Cardiac ventricle fibroblast (primary cell): ENCODE measurements around the gene CCNI. TPM values are rescaled to one million over a fixed set of nuclear protein-coding genes. Genes with fewer than 3 reads are reported as not detected.

ENCODE experiments used
- total RNA-seq: library from RNA; depleted of rRNA; stranded (reverse); fragments of >200 nt; gene quantifications from 2 replicates; pipeline ENCODE4 v1.2.3, GENCODE V29; 2015

Gene CCNI, protein sequence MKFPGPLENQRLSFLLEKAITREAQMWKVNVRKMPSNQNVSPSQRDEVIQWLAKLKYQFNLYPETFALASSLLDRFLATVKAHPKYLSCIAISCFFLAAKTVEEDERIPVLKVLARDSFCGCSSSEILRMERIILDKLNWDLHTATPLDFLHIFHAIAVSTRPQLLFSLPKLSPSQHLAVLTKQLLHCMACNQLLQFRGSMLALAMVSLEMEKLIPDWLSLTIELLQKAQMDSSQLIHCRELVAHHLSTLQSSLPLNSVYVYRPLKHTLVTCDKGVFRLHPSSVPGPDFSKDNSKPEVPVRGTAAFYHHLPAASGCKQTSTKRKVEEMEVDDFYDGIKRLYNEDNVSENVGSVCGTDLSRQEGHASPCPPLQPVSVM
- 236 TPM in 2 replicates for total RNA-seq

DNA sequence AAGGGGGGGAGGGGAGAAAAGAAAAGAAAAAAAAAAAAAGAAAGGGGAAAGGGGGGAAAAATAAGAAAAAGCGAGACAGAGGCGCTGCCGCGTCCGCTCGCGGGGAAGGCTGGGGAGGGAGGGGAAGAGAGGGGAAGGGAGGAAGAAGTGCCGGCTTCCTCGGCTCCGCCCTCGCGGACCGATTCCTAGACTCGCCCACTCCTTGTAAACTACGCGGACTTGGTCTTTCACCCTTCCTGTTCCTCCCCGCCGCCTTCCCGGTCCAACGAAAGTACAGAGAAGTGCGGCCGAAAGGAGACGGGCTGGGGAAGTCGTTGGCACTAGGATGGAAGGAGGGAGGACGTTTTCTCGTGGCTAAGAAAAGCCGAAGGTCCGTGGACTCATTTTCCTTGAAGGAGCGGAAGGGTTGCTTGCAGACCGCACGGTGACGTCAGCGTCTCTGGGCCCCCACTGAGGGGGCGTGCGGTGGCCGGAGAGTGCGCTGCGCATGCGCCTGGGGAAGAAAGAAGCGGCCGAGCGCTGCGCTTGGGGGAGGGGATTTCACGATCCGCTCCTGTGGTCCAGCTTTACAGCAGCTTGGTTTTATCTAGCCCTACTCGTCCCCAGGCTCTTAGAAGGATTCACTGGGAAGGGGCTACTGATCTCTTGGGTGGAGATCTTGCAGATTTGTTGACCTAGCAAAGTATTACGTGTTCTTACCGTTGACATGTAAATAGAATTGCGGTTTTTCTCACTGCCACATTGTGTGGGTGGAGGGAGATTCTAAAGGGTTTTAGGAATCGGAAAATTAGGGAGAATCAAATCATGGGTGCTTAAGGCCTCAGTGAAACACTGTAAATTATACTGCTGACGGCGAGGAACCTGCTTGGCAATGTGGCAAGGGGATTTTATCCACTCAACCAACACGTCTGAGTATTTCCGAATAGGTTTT is at the start of gene CCNI:
Gene CCNI (minus strand): TSS at position 121 of the 931 bp plus-strand sequence. CDS start 9,627 bp downstream, outside the sequence.

Other genes starting within 250 kb of the CCNI start
- gene SOWAHB, start 177.8 kb downstream of the CCNI start, total RNA-seq, result not detected in 2 replicates
- 140 and 174 TPM in 2 replicates for gene SEPTIN11, start 126.2 kb downstream of the CCNI start, total RNA-seq
- gene CCNG2, start 81.2 kb upstream of the CCNI start, total RNA-seq, result 49.3 and 49.9 TPM in 2 replicates